GM19395 (cell line): Measurements from ENCODE around the gene CMBL.
"Not testable (repeated sequence)": the region's sequence is repeated elsewhere in the genome, so short reads cannot be mapped to it uniquely, and the experiment has no call there.

ENCODE experiments used
- ATAC-seq: cut with Tn5 transposase; IDR thresholded peaks from one replicate; pipeline ENCODE4 v1.9.1; 2021; ENCODE audit warnings: mild to moderate bottlenecking, moderate library complexity; ENCODE audit not compliant: unreplicated experiment

The CMBL gene

GRCh38 chr5:10286862-10287227 lies 20.9 kb downstream of the CMBL start:
- no peak for ATAC-seq

GRCh38 chr5:10286162-10286861 lies 21.4 kb downstream of the CMBL start:
- ATAC-seq: no peak

GRCh38 chr5:10285362-10285761 lies 22.3 kb downstream of the CMBL start:
- not testable (repeated sequence) for ATAC-seq

GRCh38 chr5:10283927-10284635 lies 23.6 kb downstream of the CMBL start:
- ATAC-seq: peak; percentile 96

- no peak for ATAC-seq
Observed at GRCh38 chr5:10279925-10280720, 27.6 kb downstream of the CMBL start.

GRCh38 chr5:10279328-10279727 lies 28.4 kb downstream of the CMBL start:
- ATAC-seq: no peak

GRCh38 chr5:10278658-10279279 lies 28.9 kb downstream of the CMBL start:
- no peak for ATAC-seq

GRCh38 chr5:10277773-10278630 lies 29.7 kb downstream of the CMBL start:
- ATAC-seq: no peak

GRCh38 chr5:10276691-10277090 lies 31.0 kb downstream of the CMBL start:
- no peak for ATAC-seq

GRCh38 chr5:10275991-10276390 lies 31.7 kb downstream of the CMBL start:
- ATAC-seq: no peak

- no peak for ATAC-seq
Observed at GRCh38 chr5:10275460-10275859, 32.2 kb downstream of the CMBL start.

- ATAC-seq: not testable (repeated sequence)
Observed at GRCh38 chr5:10272875-10273209, 34.9 kb downstream of the CMBL start.

- no peak for ATAC-seq
Observed at GRCh38 chr5:10272053-10272874, 35.4 kb downstream of the CMBL start.

- no peak for ATAC-seq
Observed at GRCh38 chr5:10268100-10268499, 39.6 kb downstream of the CMBL start.

GRCh38 chr5:10266839-10267238 lies 40.9 kb downstream of the CMBL start:
- ATAC-seq: no peak

GRCh38 chr5:10266137-10266536 lies 41.6 kb downstream of the CMBL start:
- ATAC-seq: no peak

- no peak for ATAC-seq
Observed at GRCh38 chr5:10265245-10266109, 42.2 kb downstream of the CMBL start.

GRCh38 chr5:10264604-10265003 lies 43.1 kb downstream of the CMBL start:
- no peak for ATAC-seq

GRCh38 chr5:10262995-10263394 lies 44.7 kb downstream of the CMBL start:
- no peak for ATAC-seq
